Esophagus muscularis mucosa (tissue), 4 donors: ENCODE measurements around the gene TATDN3. TPM values are rescaled to one million over a fixed set of nuclear protein-coding genes. Genes with fewer than 3 reads are reported as not detected.
"Not testable (repeated sequence)": the region's sequence is repeated elsewhere in the genome, so short reads cannot be mapped to it uniquely, and the experiment has no call there.

Experiments
- DNase-seq: peaks from one replicate; pipeline ENCODE4 v3.0.0-alpha.2; 2017; ENCODE audit errors: extremely low spot score
- H3K27ac ChIP-seq, 4 donors: fragments of 200-600 bp; sonication (generic); replicated peaks in 1 of 4; 1 replicate in 3 of 4; 2 replicates in 1 of 4; pipeline ENCODE4 v1.5.1; 2016 to 2019; ENCODE audit warnings: mild to moderate bottlenecking in 1 of 4
- H3K27me3 ChIP-seq, 4 donors: fragments of 200-600 bp; sonication (generic); one replicate each; pipeline versions ENCODE4 v1.5.1 to v1.6.0; 2016 to 2019
- H3K36me3 ChIP-seq, 4 donors: fragments of 200-600 bp; sonication (generic); one replicate each; pipeline ENCODE4 v1.5.1; 2016 to 2019
- H3K4me1 ChIP-seq, 4 donors: fragments of 200-600 bp; sonication (generic); one replicate each; pipeline ENCODE4 v1.5.1; 2016 to 2019
- H3K4me3 ChIP-seq, 4 donors: fragments of 200-600 bp; sonication (generic); 1 replicate in 2 of 4; 2 replicates in 2 of 4; pipeline ENCODE4 v1.5.1; 2016 to 2019; ENCODE audit warnings: mild to moderate bottlenecking in 4 of 4, moderate library complexity in 1 of 4
- H3K9me3 ChIP-seq, 4 donors: fragments of 200-600 bp; sonication (generic); 1 replicate in 3 of 4; 2 replicates in 1 of 4; pipeline ENCODE4 v1.5.1; 2016 to 2019
- EP300 ChIP-seq: sonication (generic); formaldehyde crosslinking; IDR thresholded peaks from one replicate; pipeline ENCODE4 v1.6.1; 2017; ENCODE audit warnings: antibody characterized with exemption
- POLR2A ChIP-seq: fragments of 450-650 bp; IDR thresholded peaks from one replicate; pipeline ENCODE4 v1.6.1; 2017; ENCODE audit warnings: antibody characterized with exemption, moderate library complexity, mild to moderate bottlenecking, low read depth
- POLR2AphosphoS5 ChIP-seq, 2 donors: sonication (generic); formaldehyde crosslinking; IDR thresholded peaks; one replicate each; pipeline ENCODE4 v1.6.1; 2017; ENCODE audit warnings: antibody characterized with exemption in 2 of 2
- WGBS: methylation state at CpG from one replicate; pipeline ENCODE4 v1.1.5; 2018; 5-methylcytosine and 5-hydroxymethylcytosine counted together
- intact Hi-C: fragments of 100-400 bp; cut with DNase I; formaldehyde crosslinking; loops from one replicate; pipeline ENCODE4 v1.15.1; 2023
- total RNA-seq, 4 donors: library from RNA; depleted of rRNA; stranded (reverse); fragments of >200 nt; gene quantifications; one replicate each; pipeline versions ENCODE4 v1.1.0 to v1.2.1, GENCODE V29; 2016
- TF ChIP-seq, protein P1 (sequence below), 3 experiments: fragments of 200-600 bp in 2 of 3; fragments of 450-650 bp in 1 of 3; sonication (generic) in 2 of 3; IDR thresholded peaks; one replicate each; pipeline ENCODE4 v1.5.1; 2017 to 2019; ENCODE audit warnings: antibody characterized with exemption in 3 of 3, mild to moderate bottlenecking in 2 of 3, moderate library complexity in 1 of 3

The TATDN3 gene
- total RNA-seq, 4 donors from 2014 or later, result 9.9 to 14.1 (median 12.6) TPM

- intact Hi-C loops, result no loop called here
- Histone ChIP-seq H3K36me3 (no peaks in the 10 kb centered on the region), H3K27ac (no peak overlapping the region), H3K4me3 (no peak overlapping the region), H3K4me1 (no peaks in the 10 kb centered on the region), H3K9me3 (no peaks in the 10 kb centered on the region), H3K27me3 (no peaks in the 10 kb centered on the region)
- 91% methylated on average over 5 of the region's 5 CpGs for WGBS
- TF ChIP-seq EP300, result no peak
- no peak for TF ChIP-seq POLR2A
- no peak for TF ChIP-seq POLR2AphosphoS5 (IDR thresholded peaks at IDR 0.05)
- TF ChIP-seq, protein P1, sequence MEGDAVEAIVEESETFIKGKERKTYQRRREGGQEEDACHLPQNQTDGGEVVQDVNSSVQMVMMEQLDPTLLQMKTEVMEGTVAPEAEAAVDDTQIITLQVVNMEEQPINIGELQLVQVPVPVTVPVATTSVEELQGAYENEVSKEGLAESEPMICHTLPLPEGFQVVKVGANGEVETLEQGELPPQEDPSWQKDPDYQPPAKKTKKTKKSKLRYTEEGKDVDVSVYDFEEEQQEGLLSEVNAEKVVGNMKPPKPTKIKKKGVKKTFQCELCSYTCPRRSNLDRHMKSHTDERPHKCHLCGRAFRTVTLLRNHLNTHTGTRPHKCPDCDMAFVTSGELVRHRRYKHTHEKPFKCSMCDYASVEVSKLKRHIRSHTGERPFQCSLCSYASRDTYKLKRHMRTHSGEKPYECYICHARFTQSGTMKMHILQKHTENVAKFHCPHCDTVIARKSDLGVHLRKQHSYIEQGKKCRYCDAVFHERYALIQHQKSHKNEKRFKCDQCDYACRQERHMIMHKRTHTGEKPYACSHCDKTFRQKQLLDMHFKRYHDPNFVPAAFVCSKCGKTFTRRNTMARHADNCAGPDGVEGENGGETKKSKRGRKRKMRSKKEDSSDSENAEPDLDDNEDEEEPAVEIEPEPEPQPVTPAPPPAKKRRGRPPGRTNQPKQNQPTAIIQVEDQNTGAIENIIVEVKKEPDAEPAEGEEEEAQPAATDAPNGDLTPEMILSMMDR (IDR thresholded peaks at IDR 0.05), result no peak
- DNase-seq, result no peak
Measured at GRCh38 chr1:212838145-212838544, 46.5 kb downstream of the TATDN3 start.

DNA sequence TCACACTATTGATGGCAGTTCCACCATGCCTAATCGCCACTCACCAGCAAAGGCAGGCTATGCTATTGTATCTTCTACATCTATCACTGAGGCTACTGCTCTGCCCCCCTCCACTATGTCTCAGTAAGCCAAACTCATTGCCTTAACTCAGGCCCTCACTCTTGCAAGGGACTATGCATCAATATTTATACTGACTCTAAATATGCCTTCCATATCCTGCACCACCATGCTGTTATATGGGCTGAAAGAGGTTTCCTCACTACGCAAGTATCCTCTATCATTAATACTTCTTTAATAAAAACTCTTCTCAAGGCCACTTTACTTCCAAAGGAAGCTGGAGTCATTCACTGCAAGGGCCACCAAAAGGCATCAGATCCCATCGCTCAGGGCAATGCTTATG, 52.8 kb downstream of the TATDN3 start:
- DNase-seq, intact Hi-C loops, H3K4me1 ChIP-seq, H3K27ac ChIP-seq, H3K27me3 ChIP-seq, H3K9me3 ChIP-seq, H3K36me3 ChIP-seq, H3K4me3 ChIP-seq: not testable (repeated sequence)
- 65% methylated on average over 3 of the region's 3 CpGs for WGBS

DNA sequence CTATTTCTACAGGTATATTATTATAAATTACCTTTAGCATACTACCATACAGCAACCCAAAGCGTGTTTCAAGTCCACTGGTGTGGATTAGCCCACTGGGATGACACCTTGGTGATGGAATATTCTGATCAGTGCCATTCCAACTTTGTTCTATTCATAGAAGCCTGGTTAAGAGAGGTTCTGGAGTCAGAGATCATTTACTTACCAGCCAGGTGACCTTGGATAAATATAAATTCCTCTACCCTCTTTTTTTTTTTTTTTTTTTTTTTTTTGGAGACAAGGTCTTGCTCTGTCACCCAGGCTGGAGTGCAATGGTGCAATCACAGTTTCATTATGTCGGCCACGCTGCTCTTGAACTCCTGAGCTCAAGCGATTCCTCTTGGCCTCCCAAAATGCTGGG, 55.9 kb downstream of the TATDN3 start, which contains the start of gene SPATA45:
Gene SPATA45 (minus strand): TSS at position 101 of the 400 bp plus-strand sequence. CDS start 11,500 bp downstream, outside the sequence.
- no peak for DNase-seq
- H3K27ac ChIP-seq, result no peak within 1 kb of the TSS
- H3K4me1 ChIP-seq, result no peaks in the 10 kb centered on the region
- intact Hi-C loops, result no loop called here
- no peaks in the 10 kb centered on the region for H3K36me3 ChIP-seq
- WGBS, result 97% methylated on average over 4 of the region's 4 CpGs
- H3K9me3 ChIP-seq, result no peaks in the 10 kb centered on the region
- no peak within 1 kb of the TSS for H3K4me3 ChIP-seq
- no peaks in the 10 kb centered on the region for H3K27me3 ChIP-seq
- TF ChIP-seq, protein P1 (IDR thresholded peaks at IDR 0.05), result no peak
- no peak for TF ChIP-seq POLR2AphosphoS5 (IDR thresholded peaks at IDR 0.05)
- no peak for TF ChIP-seq EP300

DNA sequence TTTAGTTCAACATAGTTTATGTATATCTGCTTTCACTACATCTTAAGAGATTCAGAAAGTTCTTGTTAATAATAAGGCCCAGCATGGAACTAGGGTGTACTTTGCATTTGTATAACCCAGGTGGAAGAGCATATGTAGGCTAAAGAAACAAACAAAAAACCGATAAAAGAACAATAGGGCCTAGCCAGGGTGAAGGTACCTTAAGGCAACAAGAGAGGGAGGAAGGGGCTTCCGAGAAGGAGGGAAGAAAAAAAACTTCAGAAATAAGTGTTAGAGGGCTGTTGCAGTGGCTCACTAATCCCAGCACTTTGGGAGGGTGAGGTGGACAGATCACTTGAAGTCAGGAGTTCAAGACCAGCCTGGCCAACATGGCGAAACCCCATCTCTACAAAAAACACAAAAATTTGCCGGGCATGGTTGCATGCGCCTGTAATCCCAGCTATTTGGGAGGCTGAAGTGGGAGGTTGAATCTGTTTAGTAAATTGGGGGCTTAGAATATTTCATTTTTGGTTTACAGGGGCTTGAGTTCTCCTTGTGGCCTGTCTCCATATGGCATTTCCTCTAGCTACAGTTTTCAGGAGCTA, 60.5 kb downstream of the TATDN3 start:
- WGBS, result 93% methylated on average over 5 of the region's 5 CpGs
- Histone ChIP-seq H3K27me3 (no peaks in the 10 kb centered on the region), H3K9me3 (no peaks in the 10 kb centered on the region), H3K27ac (no peak overlapping the region), H3K36me3 (no peaks in the 10 kb centered on the region), H3K4me1 (peaks cover 3 to 9% (median 5%) of the 10 kb centered on the region in 4 donors), H3K4me3 (no peak overlapping the region)
- TF ChIP-seq POLR2AphosphoS5 (IDR thresholded peaks at IDR 0.05), result no peak
- no peak for DNase-seq
- intact Hi-C loops, result no loop called here

DNA sequence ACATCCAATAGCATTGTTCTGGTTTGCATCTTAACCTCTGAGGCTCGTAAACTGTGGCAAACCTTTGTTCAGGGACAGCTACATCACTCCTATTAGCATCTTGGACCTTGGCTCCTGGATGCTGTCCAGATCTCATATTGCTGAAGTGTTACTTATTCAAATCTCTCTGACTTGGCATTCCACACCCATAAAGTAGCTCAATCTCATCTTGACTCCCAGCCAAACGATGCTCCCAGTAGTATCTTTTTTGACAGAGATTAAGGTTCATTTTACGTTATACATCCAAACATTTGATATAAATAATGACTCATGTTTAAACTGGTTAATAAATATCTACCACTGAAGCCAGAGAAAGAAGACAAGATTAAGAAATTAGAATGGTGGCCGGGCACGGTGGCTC, 62.0 kb downstream of the TATDN3 start:
- Histone ChIP-seq H3K4me1 (peaks cover 5 to 14% (median 10%) of the 10 kb centered on the region in 4 donors), H3K27me3 (no peaks in the 10 kb centered on the region), H3K9me3 (no peaks in the 10 kb centered on the region), H3K36me3 (no peaks in the 10 kb centered on the region), H3K4me3 (no peak overlapping the region), H3K27ac (no peak overlapping the region)
- WGBS, result 92% methylated on average over 5 of the region's 5 CpGs
- DNase-seq, result no peak
- TF ChIP-seq POLR2AphosphoS5 (IDR thresholded peaks at IDR 0.05) (no peak), EP300 (no peak), POLR2A (no peak)
- TF ChIP-seq, protein P1 (IDR thresholded peaks at IDR 0.05), result no peak
- intact Hi-C loops, result no loop called here

- Histone ChIP-seq H3K4me3 (peak overlapping the region in 3 of 4 donors; percentile 89 to 99 (median 91)), H3K27ac (peak overlapping the region in 1 of 4 donors; percentile 90), H3K36me3 (no peaks in the 10 kb centered on the region), H3K27me3 (no peaks in the 10 kb centered on the region), H3K9me3 (no peaks in the 10 kb centered on the region), H3K4me1 (peaks cover 15 to 40% (median 37%) of the 10 kb centered on the region in 4 donors)
- intact Hi-C loops, result no loop called here
- 94% methylated on average over 16 of the region's 16 CpGs for WGBS
- TF ChIP-seq POLR2A (no peak), EP300 (no peak), POLR2AphosphoS5 (IDR thresholded peaks at IDR 0.05) (no peak)
- TF ChIP-seq, protein P1 (IDR thresholded peaks at IDR 0.05), result no peak
- DNase-seq, result no peak
Measured at GRCh38 chr1:212856755-212857154, 65.1 kb downstream of the TATDN3 start.
